Endothelial cell (in vitro differentiated cells): ENCODE measurements around the gene DDX39A. TPM values are rescaled to one million over a fixed set of nuclear protein-coding genes. Genes with fewer than 3 reads are reported as not detected.

ENCODE experiments used
- DNase-seq: peaks from one replicate; pipeline ENCODE4 v3.0.0; 2021; ENCODE audit warnings: low spot score
- H3K27ac Mint-ChIP-seq: one replicate; pipeline ENCODE4 v1.8.0; 2021; ENCODE audit warnings: mixed read lengths, inconsistent platforms; ENCODE audit not compliant: unreplicated experiment
- H3K27me3 Mint-ChIP-seq: one replicate; pipeline ENCODE4 v1.8.0; 2021; ENCODE audit warnings: mild to moderate bottlenecking, moderate library complexity, mixed read lengths, inconsistent platforms; ENCODE audit not compliant: unreplicated experiment
- H3K36me3 Mint-ChIP-seq: one replicate; pipeline ENCODE4 v1.8.0; 2021; ENCODE audit warnings: mild to moderate bottlenecking, low read depth, mixed read lengths, inconsistent platforms; ENCODE audit not compliant: unreplicated experiment
- H3K4me1 Mint-ChIP-seq: one replicate; pipeline ENCODE4 v1.8.0; 2021; ENCODE audit warnings: mild to moderate bottlenecking, mixed read lengths, inconsistent platforms; ENCODE audit not compliant: unreplicated experiment
- H3K4me3 Mint-ChIP-seq: one replicate; pipeline ENCODE4 v1.8.0; 2021; ENCODE audit warnings: mild to moderate bottlenecking, mixed read lengths, inconsistent platforms; ENCODE audit not compliant: unreplicated experiment
- H3K9me3 Mint-ChIP-seq: one replicate; pipeline ENCODE4 v1.8.0; 2021; ENCODE audit warnings: mixed read lengths, inconsistent platforms; ENCODE audit not compliant: unreplicated experiment
- CTCF ChIP-seq: fragments of 200-600 bp; sonication (generic); IDR thresholded peaks from one replicate; pipeline ENCODE4 v1.5.0; 2021; ENCODE audit warnings: antibody characterized with exemption; ENCODE audit not compliant: unreplicated experiment
- total RNA-seq: library from RNA; stranded (reverse); fragmentation: NEBNext Ultra II Directional; extraction: Animal tissue kit (Norgen Biotek cat#: 25700); gene quantifications from one replicate; pipeline ENCODE4 v1.2.1, GENCODE V29; 2021; ENCODE audit not compliant: unreplicated experiment

Gene DDX39A
- total RNA-seq, 1 donor from 2014 or later: 81.1 TPM

- Mint-ChIP-seq H3K27ac (no peak overlapping the region), H3K36me3 (peaks cover 47% of the 10 kb centered on the region), H3K9me3 (no peaks in the 10 kb centered on the region), H3K4me1 (no peaks in the 10 kb centered on the region), H3K4me3 (peak overlapping the region; percentile 84), H3K27me3 (peaks cover 6% of the 10 kb centered on the region)
- DNase-seq: no peak
- no peak for TF ChIP-seq CTCF
Observed at GRCh38 chr19:14449321-14449720, 30.2 kb upstream of the DDX39A start.

GRCh38 chr19:14446336-14447036 is 27.3 kb upstream of the DDX39A start:
- H3K36me3 Mint-ChIP-seq: peaks cover 59% of the 10 kb centered on the region
- no peaks in the 10 kb centered on the region for H3K4me1 Mint-ChIP-seq
- peaks cover 10% of the 10 kb centered on the region for H3K27me3 Mint-ChIP-seq

GRCh38 chr19:14443632-14444216 is 24.6 kb upstream of the DDX39A start:
- Mint-ChIP-seq H3K9me3 (no peaks in the 10 kb centered on the region), H3K4me1 (peaks cover 18% of the 10 kb centered on the region), H3K27me3 (peaks cover 12% of the 10 kb centered on the region), H3K36me3 (peaks cover 40% of the 10 kb centered on the region), H3K4me3 (no peak overlapping the region), H3K27ac (no peak overlapping the region)
- no peak for DNase-seq
- TF ChIP-seq CTCF: no peak

More at GRCh38 chr19:14446336-14447036, 27.3 kb upstream of the DDX39A start:
- H3K27ac Mint-ChIP-seq: no peak overlapping the region
- no peak for TF ChIP-seq CTCF
- H3K9me3 Mint-ChIP-seq: no peaks in the 10 kb centered on the region
- DNase-seq: no peak
- H3K4me3 Mint-ChIP-seq: peak overlapping the region; percentile 7

GRCh38 chr19:14442891-14443631 is 23.9 kb upstream of the DDX39A start:
- Mint-ChIP-seq H3K36me3 (peaks cover 35% of the 10 kb centered on the region), H3K4me3 (peak overlapping the region; percentile 79), H3K4me1 (peaks cover 20% of the 10 kb centered on the region), H3K9me3 (no peaks in the 10 kb centered on the region), H3K27ac (no peak overlapping the region), H3K27me3 (peaks cover 12% of the 10 kb centered on the region)
- no peak for DNase-seq
- TF ChIP-seq CTCF: no peak
